GM23248 (cell line): ENCODE measurements around the gene SLX4IP. TPM values are rescaled to one million over a fixed set of nuclear protein-coding genes. Genes with fewer than 3 reads are reported as not detected.

Experiments used
- DNase-seq: peaks from one replicate; pipeline ENCODE4 v3.0.0-alpha.2; 2015
- H2AFZ ChIP-seq: fragments of 200-600 bp; sonication (generic); 2 replicates; pipeline ENCODE4 v1.6.1; 2016; ENCODE audit warnings: antibody characterized with exemption
- H3F3A ChIP-seq: fragments of 200-600 bp; sonication (generic); 2 replicates; pipeline ENCODE4 v1.6.1; 2016; ENCODE audit warnings: mild to moderate bottlenecking, antibody characterized with exemption, mixed run types; ENCODE audit not compliant: insufficient read depth
- H3K27ac ChIP-seq: fragments of 200-600 bp; sonication (generic); 2 replicates; pipeline ENCODE4 v1.5.1; 2016; ENCODE audit warnings: mild to moderate bottlenecking
- H3K27me3 ChIP-seq: fragments of 200-600 bp; sonication (generic); replicated peaks from 2 replicates; pipeline ENCODE4 v1.6.1; 2016; ENCODE audit warnings: mild to moderate bottlenecking; ENCODE audit not compliant: insufficient read depth
- H3K36me3 ChIP-seq: fragments of 200-600 bp; sonication (generic); 2 replicates; pipeline ENCODE4 v1.6.1; 2016; ENCODE audit warnings: low read depth, mild to moderate bottlenecking
- H3K4me1 ChIP-seq: fragments of 200-600 bp; sonication (generic); 2 replicates; pipeline ENCODE4 v1.6.1; 2016; ENCODE audit warnings: mild to moderate bottlenecking; ENCODE audit not compliant: insufficient read depth
- H3K4me2 ChIP-seq: fragments of 200-600 bp; sonication (generic); one replicate; pipeline ENCODE4 v1.6.1; 2016; ENCODE audit warnings: mild to moderate bottlenecking; ENCODE audit not compliant: unreplicated experiment
- H3K4me3 ChIP-seq: fragments of 200-600 bp; sonication (generic); 2 replicates; pipeline ENCODE4 v1.5.1; 2016; ENCODE audit warnings: mild to moderate bottlenecking
- H3K79me2 ChIP-seq: fragments of 200-600 bp; sonication (generic); 2 replicates; pipeline ENCODE4 v1.6.1; 2016; ENCODE audit warnings: mild to moderate bottlenecking; ENCODE audit not compliant: insufficient read depth
- H3K9ac ChIP-seq: fragments of 200-600 bp; sonication (generic); 2 replicates; pipeline ENCODE4 v1.6.1; 2016; ENCODE audit warnings: mild to moderate bottlenecking
- H3K9me2 ChIP-seq: fragments of 200-600 bp; sonication (generic); 2 replicates; pipeline ENCODE4 v1.6.1; 2016; ENCODE audit warnings: mixed run types, mild to moderate bottlenecking, moderate library complexity; ENCODE audit not compliant: insufficient read depth
- H3K9me3 ChIP-seq: fragments of 200-600 bp; sonication (generic); one replicate; pipeline ENCODE4 v1.6.1; 2017; ENCODE audit warnings: low read depth
- H4K20me1 ChIP-seq: fragments of 200-600 bp; sonication (generic); 2 replicates; pipeline ENCODE4 v1.6.0; 2016; ENCODE audit not compliant: insufficient read depth
- EZH2 ChIP-seq: fragments of 200-600 bp; sonication (generic); IDR thresholded peaks from 2 replicates; pipeline ENCODE4 v1.6.1; 2018; ENCODE audit warnings: antibody characterized with exemption, mild to moderate bottlenecking; ENCODE audit not compliant: insufficient read depth, poor library complexity, severe bottlenecking
- EZH2phosphoT487 ChIP-seq: fragments of 200-600 bp; sonication (generic); IDR thresholded peaks from 2 replicates; pipeline ENCODE4 v1.6.1; 2018; ENCODE audit warnings: antibody characterized with exemption, moderate library complexity, mild to moderate bottlenecking, low read depth; ENCODE audit not compliant: insufficient read depth
- WGBS, 2 experiments: methylation state at CpG; one replicate each; pipeline ENCODE4 v1.1.6; 2015 to 2017; ENCODE audit warnings: low lambda C conversion rate in 2 of 2, low coverage in 1 of 2; ENCODE audit errors: missing lambda C conversion rate in 2 of 2; 5-methylcytosine and 5-hydroxymethylcytosine counted together
- in situ Hi-C: fragments of 300-500 bp; cut with MboI; formaldehyde crosslinking; loops from 2 replicates; pipeline ENCODE4 v1.15.0; 2020
- polyA plus RNA-seq: library from polyadenylated mRNA; unstranded; fragments of >200 nt; fragmentation: Nextera tagmentation; extraction: Ambion mirVana; gene quantifications from 2 replicates; pipeline ENCODE4 v1.2.1, GENCODE V29; 2016
- total RNA-seq: library from RNA; depleted of rRNA; stranded (reverse); fragments of >200 nt; shearing (Covaris generic); gene quantifications from 2 replicates; pipeline ENCODE4 v1.2.3, GENCODE V29; 2014

SLX4IP gene
- total and polyA plus RNA-seq, 2 experiments from 2014 or later: 3.7 to 3.9 TPM

DNA sequence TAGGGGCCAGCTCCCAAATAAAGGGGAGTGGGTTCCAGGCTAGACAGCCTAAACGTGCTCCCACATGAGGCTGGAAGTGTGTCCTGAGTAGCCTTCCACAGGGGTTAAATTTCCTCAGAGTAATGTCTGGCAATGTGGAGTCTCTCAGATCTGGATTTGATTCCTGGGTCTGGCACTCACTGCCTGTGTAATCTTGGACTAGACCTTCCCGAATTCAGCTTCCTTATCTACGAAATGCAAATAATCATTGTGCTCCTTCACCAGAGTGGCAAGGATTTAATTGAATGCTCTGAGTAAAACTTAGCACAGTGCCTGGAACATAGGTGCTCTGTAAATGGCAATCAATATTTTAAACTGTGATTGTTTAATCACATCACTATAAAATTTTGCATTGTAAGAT lies 114.4 kb downstream of the SLX4IP start:
- Histone ChIP-seq H3K9me3 (no peaks in the 10 kb centered on the region), H4K20me1 (no peaks in the 10 kb centered on the region), H3K4me1 (no peaks in the 10 kb centered on the region), H3K9me2 (no peaks in the 10 kb centered on the region), H3K4me2 (no peak overlapping the region), H3K4me3 (no peak overlapping the region), H2AFZ (no peak overlapping the region), H3K36me3 (no peaks in the 10 kb centered on the region), H3K79me2 (no peaks in the 10 kb centered on the region), H3K27me3 (no peaks in the 10 kb centered on the region), H3K27ac (no peak overlapping the region), H3F3A (peaks cover 3% of the 10 kb centered on the region; the same call in 1 of the 2 replicates), H3K9ac (no peak overlapping the region)
- TF ChIP-seq EZH2: no peak
- TF ChIP-seq EZH2phosphoT487: no peak
- no peak for DNase-seq
- in situ Hi-C loops: loop anchor here (10.0 kb wide), 1 partner anchor 985 kb away; no protein-coding TSS in a partner anchor
- 67 to 68% methylated on average over 3 of the region's 3 CpGs for WGBS, 2 experiments

DNA sequence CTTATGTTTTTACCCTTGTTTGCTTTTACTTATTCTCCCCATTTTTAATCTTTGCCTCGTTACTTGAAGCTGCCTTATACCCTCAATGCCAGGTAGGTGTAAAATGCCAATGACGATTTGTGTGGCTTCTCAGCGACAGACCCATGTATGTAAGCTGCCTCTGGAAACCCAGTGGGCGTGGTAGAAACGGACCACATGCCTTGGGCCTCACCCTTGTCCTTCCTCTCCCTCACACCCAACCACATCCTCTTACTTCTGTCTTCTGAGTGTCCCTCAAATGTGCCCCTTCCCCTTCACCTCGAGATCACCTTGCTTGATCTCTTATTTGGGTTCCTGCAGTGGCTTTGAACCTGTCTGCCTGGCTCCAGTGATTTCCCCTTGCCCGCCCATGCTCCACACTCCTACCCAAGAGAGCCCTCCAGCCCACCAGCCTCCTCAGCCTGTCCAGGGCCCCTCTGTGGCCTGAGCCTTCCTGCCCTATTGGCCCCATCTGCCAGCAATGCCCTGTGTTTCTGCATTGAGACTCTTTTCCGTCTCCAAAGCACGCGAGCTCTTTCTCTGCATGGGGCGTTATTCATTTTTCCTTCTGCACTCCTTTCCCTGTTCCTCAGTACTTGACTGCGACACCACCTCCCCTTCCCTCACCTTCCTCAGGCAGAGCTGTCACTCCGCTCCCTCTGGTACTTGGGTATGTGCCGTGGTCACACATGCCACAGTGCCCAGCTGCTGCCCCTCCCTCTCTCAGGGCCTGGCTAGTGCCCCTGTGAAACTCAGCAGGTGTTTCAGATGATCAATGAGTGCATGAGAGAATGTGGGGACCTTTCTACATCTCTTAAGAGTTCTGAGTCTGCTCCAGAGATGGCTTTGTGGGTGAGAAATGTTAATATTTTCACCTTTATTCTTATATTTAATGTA lies 115.4 kb downstream of the SLX4IP start:
- no peaks in the 10 kb centered on the region for H3K79me2 ChIP-seq
- in situ Hi-C loops: loop anchor here (25.0 kb wide), 1 partner anchor 712 kb away; no protein-coding TSS in a partner anchor
- H3K4me1 ChIP-seq: peaks cover under 1% of the 10 kb centered on the region
- H4K20me1 ChIP-seq: no peaks in the 10 kb centered on the region
- no peak for DNase-seq
- WGBS, 2 experiments: 96% methylated on average over 14 of the region's 14 CpGs
- H3K9ac ChIP-seq: no peak overlapping the region
- H3K9me3 ChIP-seq: no peaks in the 10 kb centered on the region
- peaks cover 3% of the 10 kb centered on the region; the same call in 1 of the 2 replicates for H3F3A ChIP-seq
- no peak overlapping the region for H2AFZ ChIP-seq
- H3K27ac ChIP-seq: no peak overlapping the region
- H3K9me2 ChIP-seq: no peaks in the 10 kb centered on the region
- no peaks in the 10 kb centered on the region for H3K36me3 ChIP-seq
- H3K4me3 ChIP-seq: no peak overlapping the region
- H3K4me2 ChIP-seq: no peak overlapping the region
- TF ChIP-seq EZH2phosphoT487: no peak
- no peak for TF ChIP-seq EZH2
- H3K27me3 ChIP-seq: no peaks in the 10 kb centered on the region

DNA sequence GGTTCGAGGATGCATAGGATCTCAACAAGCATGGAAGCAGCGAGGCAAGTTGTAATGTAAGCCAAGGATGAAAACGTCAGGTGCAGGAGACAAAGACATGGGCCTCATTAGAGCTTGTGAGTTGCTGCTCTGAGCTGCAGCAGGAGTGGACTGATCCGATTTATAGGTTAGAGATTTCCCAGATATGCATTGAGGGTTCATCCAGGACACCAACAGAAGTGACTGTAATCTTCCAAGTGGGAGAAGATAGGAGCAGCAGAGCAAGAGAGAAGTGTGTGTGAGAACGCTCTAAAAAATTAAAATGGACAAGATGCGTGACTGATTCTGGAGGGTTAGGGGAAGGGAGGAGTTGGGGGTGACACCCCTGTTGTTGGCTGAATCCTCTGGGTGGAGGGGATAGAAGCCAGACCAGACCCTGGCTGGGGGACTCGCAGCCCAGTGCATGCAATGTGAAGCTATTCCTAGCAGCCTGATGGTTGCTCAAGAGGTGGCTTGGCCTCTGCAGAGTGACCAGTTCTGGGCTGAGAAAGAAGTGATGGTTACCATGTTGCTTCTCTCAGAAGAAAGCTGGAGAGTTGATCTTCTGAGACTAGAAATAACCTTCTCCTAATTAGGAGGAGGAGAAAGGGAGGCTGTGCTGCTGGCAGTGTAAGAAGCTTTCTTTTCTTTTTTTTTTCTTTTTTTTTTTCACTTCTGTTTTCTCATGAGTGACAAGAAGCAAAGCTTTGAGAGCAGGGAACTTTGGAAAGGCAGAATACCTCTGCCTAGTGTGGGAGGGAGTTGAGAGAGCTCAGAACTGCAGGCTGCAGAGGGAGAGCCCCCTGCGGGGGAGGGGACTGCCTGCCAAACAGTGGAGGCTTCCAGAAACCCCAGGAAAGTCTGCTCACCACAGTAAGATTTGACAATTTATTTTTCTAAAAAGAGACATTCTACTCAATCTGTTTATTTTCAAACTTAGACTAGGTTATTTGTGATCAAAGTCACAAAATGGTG lies 116.9 kb downstream of the SLX4IP start:
- in situ Hi-C loops: loop anchor here (25.0 kb wide), 1 partner anchor 710 kb away; no protein-coding TSS in a partner anchor
- Histone ChIP-seq H3K36me3 (no peaks in the 10 kb centered on the region), H3K9me2 (no peaks in the 10 kb centered on the region), H3F3A (peaks cover 10% of the 10 kb centered on the region), H3K4me2 (no peak overlapping the region), H3K9me3 (no peaks in the 10 kb centered on the region), H3K27me3 (no peaks in the 10 kb centered on the region), H3K79me2 (no peaks in the 10 kb centered on the region), H2AFZ (no peak overlapping the region), H3K4me1 (peaks cover 12% of the 10 kb centered on the region), H3K27ac (no peak overlapping the region), H3K9ac (no peak overlapping the region), H3K4me3 (no peak overlapping the region), H4K20me1 (no peaks in the 10 kb centered on the region)
- TF ChIP-seq EZH2 (no peak), EZH2phosphoT487 (no peak)
- no peak for DNase-seq
- WGBS, 2 experiments: 90% methylated on average over 8 of the region's 8 CpGs

- H3K27me3 ChIP-seq: no peaks in the 10 kb centered on the region
- H3K36me3 ChIP-seq: no peaks in the 10 kb centered on the region
- no peak overlapping the region for H3K27ac ChIP-seq
- H3F3A ChIP-seq: peaks cover 10% of the 10 kb centered on the region
- H2AFZ ChIP-seq: no peak overlapping the region
- peak; percentile 85 for DNase-seq
- H3K4me3 ChIP-seq: no peak overlapping the region
- H3K9me3 ChIP-seq: no peaks in the 10 kb centered on the region
- H3K79me2 ChIP-seq: no peaks in the 10 kb centered on the region
- peaks cover 14% of the 10 kb centered on the region for H3K4me1 ChIP-seq
- no peaks in the 10 kb centered on the region for H4K20me1 ChIP-seq
- no peaks in the 10 kb centered on the region for H3K9me2 ChIP-seq
- no peak overlapping the region for H3K9ac ChIP-seq
- H3K4me2 ChIP-seq: no peak overlapping the region
- no peak for TF ChIP-seq EZH2
- TF ChIP-seq EZH2phosphoT487: no peak
- in situ Hi-C loops: loop anchor here (25.0 kb wide), 1 partner anchor 709 kb away; no protein-coding TSS in a partner anchor
- WGBS, 2 experiments: 21 to 24% methylated on average over 5 of the region's 5 CpGs
Measured at GRCh38 chr20:10553326-10553984, 118.3 kb downstream of the SLX4IP start.
